Sigmoid colon (tissue), 7 donors: ENCODE measurements around the gene SLC25A19. TPM values are rescaled to one million over a fixed set of nuclear protein-coding genes. Genes with fewer than 3 reads are reported as not detected.

Experiments used
- DNase-seq: peaks from one replicate; pipeline ENCODE4 v3.0.0-alpha.2; 2019
- H3K27ac ChIP-seq, 4 donors: fragments of 200-600 bp; sonication (generic); one replicate each; pipeline ENCODE4 v1.5.1; 2016 to 2019; ENCODE audit warnings: mild to moderate bottlenecking in 1 of 4
- H3K27me3 ChIP-seq, 3 donors: fragments of 200-600 bp; sonication (generic); one replicate each; pipeline ENCODE4 v1.5.1; 2019; ENCODE audit warnings: mild to moderate bottlenecking in 1 of 3
- H3K36me3 ChIP-seq, 4 donors: fragments of 200-600 bp; sonication (generic); one replicate each; pipeline ENCODE4 v1.5.1; 2016 to 2019
- H3K4me1 ChIP-seq, 4 donors: fragments of 200-600 bp; sonication (generic); one replicate each; pipeline ENCODE4 v1.5.1; 2017 to 2019
- H3K4me3 ChIP-seq, 4 donors: fragments of 200-600 bp; sonication (generic); one replicate each; pipeline ENCODE4 v1.5.1; 2017 to 2019; ENCODE audit warnings: mild to moderate bottlenecking in 2 of 4, moderate library complexity in 1 of 4
- H3K9me3 ChIP-seq, 4 donors: fragments of 200-600 bp in 3 of 4; sonication (generic) in 3 of 4; one replicate each; pipeline versions ENCODE4 v1.5.1 to v1.6.1; 2013 to 2019
- EP300 ChIP-seq, 4 donors: sonication (generic); formaldehyde crosslinking; IDR thresholded peaks; one replicate each; pipeline ENCODE4 v1.6.1; 2017; ENCODE audit warnings: antibody characterized with exemption in 4 of 4
- POLR2A ChIP-seq, 2 donors: fragments of 450-650 bp; IDR thresholded peaks; one replicate each; pipeline ENCODE4 v1.6.1; 2016; ENCODE audit warnings: antibody characterized with exemption in 2 of 2, mild to moderate bottlenecking in 2 of 2, moderate library complexity in 2 of 2
- POLR2AphosphoS5 ChIP-seq, 4 donors: sonication (generic); formaldehyde crosslinking; IDR thresholded peaks; one replicate each; pipeline ENCODE4 v1.6.1; 2017; ENCODE audit warnings: antibody characterized with exemption in 4 of 4
- WGBS, 2 donors: extraction: QIAGEN DNeasy Blood & Tissue Kit; methylation state at CpG; one replicate each; pipeline ENCODE4 v1.1.7; 2013; 5-methylcytosine and 5-hydroxymethylcytosine counted together
- intact Hi-C: fragments of 100-400 bp; cut with DNase I; formaldehyde crosslinking; loops from one replicate; pipeline ENCODE4 v1.15.1; 2023
- polyA plus RNA-seq, 3 donors: library from polyadenylated mRNA; stranded (reverse); fragments of 200-250 nt; gene quantifications; one replicate each; pipeline ENCODE4 v1.2.3, GENCODE V29; 2013
- total RNA-seq, 4 donors: library from RNA; depleted of rRNA; stranded (reverse); fragments of >200 nt; gene quantifications; one replicate each; pipeline ENCODE4 v1.1.0, GENCODE V29; 2016
- TF ChIP-seq, protein P1 (sequence below), 4 experiments: fragments of 450-650 bp in 3 of 4; fragments of 200-600 bp in 1 of 4; IDR thresholded peaks; one replicate each; pipeline ENCODE4 v1.5.1; 2016 to 2019; ENCODE audit warnings: antibody characterized with exemption in 4 of 4, mild to moderate bottlenecking in 3 of 4, moderate library complexity in 2 of 4
- donor health status: healthy with polysubstance abuse.
- donor health status: Bipolar disorder and iron deficiency.
- donor health status: healthy.

The SLC25A19 gene
- total and polyA plus RNA-seq, 7 donors = 5.4 to 20.1 (median 13.8) TPM

DNA sequence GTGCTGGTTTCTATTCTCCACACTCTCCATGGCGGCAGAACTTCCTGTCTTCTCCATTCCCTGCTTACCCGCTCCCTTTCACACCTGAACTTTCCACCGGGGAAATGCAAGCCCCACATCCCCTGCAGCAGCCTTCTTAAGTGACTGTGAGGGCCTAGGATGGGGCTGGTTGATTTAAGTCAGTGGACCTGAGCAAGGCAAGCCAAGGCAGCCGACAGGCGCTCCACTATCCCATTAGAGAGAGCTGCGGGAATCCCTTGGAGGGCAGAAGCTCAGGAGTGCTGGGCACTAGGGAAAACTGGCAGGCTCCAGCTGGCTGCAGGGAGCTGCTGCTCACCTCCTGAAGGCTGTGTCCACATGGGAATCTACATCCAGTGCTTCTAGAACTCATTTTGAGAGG is 36.1 kb upstream of the SLC25A19 start:
- intact Hi-C loops = no loop called here
- H3K4me3 ChIP-seq = no peak overlapping the region
- 85 to 92% methylated on average over 6 of the region's 6 CpGs for whole genome bisulfite sequencing, 2 donors

GRCh38 chr17:75321506-75321905 is 32.3 kb upstream of the SLC25A19 start:
- H3K36me3 ChIP-seq = peaks cover 5 to 61% (median 18%) of the 10 kb centered on the region in 4 donors
- intact Hi-C loops = loop anchor here (5.0 kb wide), 1 partner anchor 196 kb away; the partner anchor contains the start of genes CASKIN2 and TSEN54
- TF ChIP-seq, protein P1, sequence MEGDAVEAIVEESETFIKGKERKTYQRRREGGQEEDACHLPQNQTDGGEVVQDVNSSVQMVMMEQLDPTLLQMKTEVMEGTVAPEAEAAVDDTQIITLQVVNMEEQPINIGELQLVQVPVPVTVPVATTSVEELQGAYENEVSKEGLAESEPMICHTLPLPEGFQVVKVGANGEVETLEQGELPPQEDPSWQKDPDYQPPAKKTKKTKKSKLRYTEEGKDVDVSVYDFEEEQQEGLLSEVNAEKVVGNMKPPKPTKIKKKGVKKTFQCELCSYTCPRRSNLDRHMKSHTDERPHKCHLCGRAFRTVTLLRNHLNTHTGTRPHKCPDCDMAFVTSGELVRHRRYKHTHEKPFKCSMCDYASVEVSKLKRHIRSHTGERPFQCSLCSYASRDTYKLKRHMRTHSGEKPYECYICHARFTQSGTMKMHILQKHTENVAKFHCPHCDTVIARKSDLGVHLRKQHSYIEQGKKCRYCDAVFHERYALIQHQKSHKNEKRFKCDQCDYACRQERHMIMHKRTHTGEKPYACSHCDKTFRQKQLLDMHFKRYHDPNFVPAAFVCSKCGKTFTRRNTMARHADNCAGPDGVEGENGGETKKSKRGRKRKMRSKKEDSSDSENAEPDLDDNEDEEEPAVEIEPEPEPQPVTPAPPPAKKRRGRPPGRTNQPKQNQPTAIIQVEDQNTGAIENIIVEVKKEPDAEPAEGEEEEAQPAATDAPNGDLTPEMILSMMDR (IDR thresholded peaks at IDR 0.05) = no peak
- TF ChIP-seq POLR2A (IDR thresholded peaks at IDR 0.05) (no peak), EP300 (IDR thresholded peaks at IDR 0.05) (no peak), POLR2AphosphoS5 (IDR thresholded peaks at IDR 0.05) (no peak)
- DNase-seq = no peak
- no peak overlapping the region for H3K4me3 ChIP-seq
- H3K27me3 ChIP-seq = no peaks in the 10 kb centered on the region
- 88 to 92% methylated on average over 10 of the region's 10 CpGs for WGBS, 2 donors
- no peaks in the 10 kb centered on the region for H3K9me3 ChIP-seq
- peaks cover 0 to 37% (median 22%) of the 10 kb centered on the region in 4 donors for H3K4me1 ChIP-seq
- H3K27ac ChIP-seq = no peak overlapping the region

More for the DNA sequence above, 36.1 kb upstream of the SLC25A19 start:
- H3K4me1 ChIP-seq = peaks cover 0 to 35% (median 21%) of the 10 kb centered on the region in 4 donors
- H3K27me3 ChIP-seq = no peaks in the 10 kb centered on the region
- no peak for TF ChIP-seq POLR2AphosphoS5 (IDR thresholded peaks at IDR 0.05)
- no peak for TF ChIP-seq EP300 (IDR thresholded peaks at IDR 0.05)
- TF ChIP-seq, protein P1 (IDR thresholded peaks at IDR 0.05) = no peak
- no peak for TF ChIP-seq POLR2A (IDR thresholded peaks at IDR 0.05)
- H3K27ac ChIP-seq = peak overlapping the region; percentile 19 to 47 (median 43)
- peaks cover 0 to 34% (median 13%) of the 10 kb centered on the region in 4 donors for H3K36me3 ChIP-seq
- H3K9me3 ChIP-seq = no peaks in the 10 kb centered on the region
- DNase-seq = no peak

DNA sequence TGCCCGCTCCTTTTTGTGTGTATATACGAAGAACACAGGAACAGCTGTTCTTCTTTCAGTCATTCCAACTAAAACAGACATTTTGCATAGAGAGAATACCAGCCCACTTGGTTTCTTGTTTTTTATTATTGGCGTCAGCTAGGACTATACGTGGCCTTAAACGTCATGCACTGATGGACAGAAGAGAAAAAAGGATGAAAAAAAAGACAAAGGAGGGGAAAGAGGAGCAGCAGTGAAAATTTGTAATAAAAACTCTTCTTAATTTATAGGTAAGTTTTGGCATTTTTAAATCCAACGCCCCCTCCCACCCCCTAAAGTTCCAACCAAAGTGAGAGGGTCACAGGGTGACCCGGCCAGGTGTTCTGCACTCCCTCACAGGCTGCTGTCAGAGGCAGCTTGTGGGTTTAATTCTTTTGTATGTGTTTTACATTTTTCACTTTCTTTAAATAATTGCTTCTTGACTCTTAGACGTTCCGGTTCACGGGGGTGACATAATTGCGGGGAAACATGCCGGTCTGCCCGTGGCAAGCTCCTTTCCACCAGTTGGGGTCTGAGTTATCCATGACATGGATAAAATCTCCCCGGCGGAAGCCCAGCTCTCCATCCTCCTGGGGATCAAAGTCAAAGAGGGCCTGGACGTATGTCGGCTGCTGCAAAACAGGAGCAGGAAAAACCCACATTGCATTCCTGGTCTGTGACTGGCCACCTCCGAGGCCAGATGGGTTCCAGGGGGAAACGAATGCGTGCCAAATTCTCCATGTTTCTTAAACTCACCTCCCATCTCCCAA is 30.9 kb upstream of the SLC25A19 start:
- no peak for TF ChIP-seq EP300 (IDR thresholded peaks at IDR 0.05)
- TF ChIP-seq, protein P1 (IDR thresholded peaks at IDR 0.05) = no peak
- WGBS, 2 donors = 82 to 89% methylated on average over 20 of the region's 20 CpGs
- H3K4me1 ChIP-seq = peaks cover 0 to 25% (median 12%) of the 10 kb centered on the region in 4 donors
- no peaks in the 10 kb centered on the region for H3K9me3 ChIP-seq
- H3K27ac ChIP-seq = peak overlapping the region in 3 of 4 donors; percentile 12 to 62 (median 19)
- H3K27me3 ChIP-seq = no peaks in the 10 kb centered on the region
- DNase-seq = no peak
- no peak overlapping the region for H3K4me3 ChIP-seq
- peaks cover 5 to 56% (median 18%) of the 10 kb centered on the region in 4 donors for H3K36me3 ChIP-seq
- intact Hi-C loops = loop anchor here (5.0 kb wide), 1 partner anchor 197 kb away; the partner anchor contains the start of genes CASKIN2 and TSEN54

DNA sequence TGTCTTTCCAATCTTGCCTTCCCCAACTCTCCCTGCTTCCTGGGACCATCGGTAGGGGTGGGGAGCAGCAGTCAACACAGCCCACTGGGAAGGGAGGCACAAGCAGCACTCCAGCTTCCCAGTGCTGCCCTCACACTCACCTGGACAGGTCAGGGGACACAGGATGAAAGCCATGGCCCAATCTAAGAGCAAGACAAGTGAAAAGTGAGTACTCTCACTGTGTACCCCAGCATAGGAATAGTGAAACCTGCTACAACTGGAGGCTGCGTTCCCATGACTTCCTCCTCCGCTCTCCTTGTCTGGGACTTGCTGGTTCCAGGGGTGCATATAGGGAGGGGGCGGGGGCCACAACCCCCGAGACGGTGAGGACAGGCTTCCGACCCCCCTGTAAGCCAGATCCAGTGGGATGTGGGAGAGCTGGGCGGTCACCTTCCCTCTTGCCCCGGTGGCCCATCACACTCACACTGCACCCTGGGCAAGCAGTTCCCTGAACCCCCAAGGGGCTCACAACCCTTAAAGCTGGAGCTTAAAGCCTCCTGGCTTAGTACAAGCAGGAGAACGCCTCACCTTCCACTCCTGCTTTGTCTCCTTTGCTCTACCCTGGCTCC is 29.5 kb upstream of the SLC25A19 start:
- no peaks in the 10 kb centered on the region for H3K9me3 ChIP-seq
- peaks cover 5 to 49% (median 15%) of the 10 kb centered on the region in 4 donors for H3K36me3 ChIP-seq
- H3K27ac ChIP-seq = peak overlapping the region in 3 of 4 donors; percentile 7 to 31 (median 21)
- 93% methylated on average over 10 of the region's 10 CpGs for WGBS, 2 donors
- TF ChIP-seq POLR2AphosphoS5 (IDR thresholded peaks at IDR 0.05) (no peak), EP300 (IDR thresholded peaks at IDR 0.05) (no peak), POLR2A (IDR thresholded peaks at IDR 0.05) (no peak)
- TF ChIP-seq, protein P1 (IDR thresholded peaks at IDR 0.05) = no peak
- DNase-seq = no peak
- H3K4me3 ChIP-seq = no peak overlapping the region
- no peaks in the 10 kb centered on the region for H3K27me3 ChIP-seq
- peaks cover 0 to 22% (median 10%) of the 10 kb centered on the region in 4 donors for H3K4me1 ChIP-seq
- intact Hi-C loops = no loop called here
